ENCODE measurements around the gene NEXMIF.
"Not testable (repeated sequence)": the region's sequence is repeated elsewhere in the genome, so short reads cannot be mapped to it uniquely, and the experiment has no call there.

Gene NEXMIF

GRCh38 chrX:74925225-74926088, at the start of gene NEXMIF:
TSS of gene NEXMIF (minus strand) at chrX:74925452.
- Mint-ChIP-seq H3K4me1 (ENCODE audit: low read depth) (peaks cover 14% of the 10 kb centered on the region), H3K9me3 (no peaks in the 10 kb centered on the region), H3K27me3 (peaks cover 27% of the 10 kb centered on the region), H3K4me3 (peak within 1 kb of the TSS; percentile 83), H3K36me3 (ENCODE audit: low read depth) (no peaks in the 10 kb centered on the region), H3K27ac (peak within 1 kb of the TSS; percentile 58)

GRCh38 chrX:74961962-74962361, 36.7 kb upstream of the NEXMIF start:
- H3K36me3 Mint-ChIP-seq (ENCODE audit: low read depth); H3K4me1 Mint-ChIP-seq (ENCODE audit: low read depth); H3K27me3 Mint-ChIP-seq; H3K9me3 Mint-ChIP-seq; H3K4me3 Mint-ChIP-seq; H3K27ac Mint-ChIP-seq: not testable (repeated sequence)

GRCh38 chrX:74949717-74950116, 24.5 kb upstream of the NEXMIF start:
- Mint-ChIP-seq H3K27me3 (no peaks in the 10 kb centered on the region), H3K4me3 (no peak overlapping the region), H3K36me3 (ENCODE audit: low read depth) (no peaks in the 10 kb centered on the region), H3K9me3 (peaks cover 6% of the 10 kb centered on the region), H3K4me1 (ENCODE audit: low read depth) (no peaks in the 10 kb centered on the region), H3K27ac (no peak overlapping the region)

GRCh38 chrX:74940414-74940813, 15.2 kb upstream of the NEXMIF start:
- Mint-ChIP-seq H3K27me3 (no peaks in the 10 kb centered on the region), H3K36me3 (ENCODE audit: low read depth) (no peaks in the 10 kb centered on the region), H3K27ac (no peak overlapping the region), H3K4me1 (ENCODE audit: low read depth) (peaks cover 7% of the 10 kb centered on the region), H3K9me3 (no peaks in the 10 kb centered on the region), H3K4me3 (no peak overlapping the region)

- no peaks in the 10 kb centered on the region for H3K9me3 Mint-ChIP-seq
- no peak overlapping the region for H3K27ac Mint-ChIP-seq
- H3K4me3 Mint-ChIP-seq = no peak overlapping the region
- no peaks in the 10 kb centered on the region for H3K4me1 Mint-ChIP-seq (ENCODE audit: low read depth)
- H3K27me3 Mint-ChIP-seq = peaks cover 9% of the 10 kb centered on the region
- H3K36me3 Mint-ChIP-seq (ENCODE audit: low read depth) = no peaks in the 10 kb centered on the region
Observed at GRCh38 chrX:74931214-74931613, 6.0 kb upstream of the NEXMIF start.

GRCh38 chrX:74924449-74925224, 615 bp downstream of the NEXMIF start:
- no peaks in the 10 kb centered on the region for H3K36me3 Mint-ChIP-seq (ENCODE audit: low read depth)
- peak overlapping the region; percentile 83 for H3K4me3 Mint-ChIP-seq
- H3K27me3 Mint-ChIP-seq = peaks cover 27% of the 10 kb centered on the region
- peak overlapping the region; percentile 58 for H3K27ac Mint-ChIP-seq
- H3K9me3 Mint-ChIP-seq = no peaks in the 10 kb centered on the region
- H3K4me1 Mint-ChIP-seq (ENCODE audit: low read depth) = peaks cover 14% of the 10 kb centered on the region

GRCh38 chrX:74923942-74924448, 1.3 kb downstream of the NEXMIF start:
- no peaks in the 10 kb centered on the region for H3K9me3 Mint-ChIP-seq
- H3K27me3 Mint-ChIP-seq = peaks cover 27% of the 10 kb centered on the region
- peaks cover 14% of the 10 kb centered on the region for H3K4me1 Mint-ChIP-seq (ENCODE audit: low read depth)
- H3K27ac Mint-ChIP-seq = no peak overlapping the region
- no peaks in the 10 kb centered on the region for H3K36me3 Mint-ChIP-seq (ENCODE audit: low read depth)
- peak overlapping the region; percentile 71 for H3K4me3 Mint-ChIP-seq

- no peak overlapping the region for H3K27ac Mint-ChIP-seq
- H3K4me3 Mint-ChIP-seq = no peak overlapping the region
- H3K4me1 Mint-ChIP-seq (ENCODE audit: low read depth) = peaks cover 14% of the 10 kb centered on the region
- H3K9me3 Mint-ChIP-seq = no peaks in the 10 kb centered on the region
- H3K36me3 Mint-ChIP-seq (ENCODE audit: low read depth) = no peaks in the 10 kb centered on the region
- peaks cover 24% of the 10 kb centered on the region for H3K27me3 Mint-ChIP-seq
Observed at GRCh38 chrX:74922922-74923543, 2.2 kb downstream of the NEXMIF start.

GRCh38 chrX:74911494-74911893, 13.8 kb downstream of the NEXMIF start:
- H3K27me3 Mint-ChIP-seq = no peaks in the 10 kb centered on the region
- no peaks in the 10 kb centered on the region for H3K36me3 Mint-ChIP-seq (ENCODE audit: low read depth)
- H3K9me3 Mint-ChIP-seq = no peaks in the 10 kb centered on the region
- no peak overlapping the region for H3K4me3 Mint-ChIP-seq
- H3K27ac Mint-ChIP-seq = no peak overlapping the region
- H3K4me1 Mint-ChIP-seq (ENCODE audit: low read depth) = no peaks in the 10 kb centered on the region

GRCh38 chrX:74906417-74906816, 18.8 kb downstream of the NEXMIF start:
- Mint-ChIP-seq H3K9me3 (no peaks in the 10 kb centered on the region), H3K27me3 (no peaks in the 10 kb centered on the region), H3K36me3 (ENCODE audit: low read depth) (no peaks in the 10 kb centered on the region), H3K4me3 (no peak overlapping the region), H3K27ac (no peak overlapping the region), H3K4me1 (ENCODE audit: low read depth) (no peaks in the 10 kb centered on the region)

GRCh38 chrX:74902806-74903205, 22.4 kb downstream of the NEXMIF start:
- no peaks in the 10 kb centered on the region for H3K27me3 Mint-ChIP-seq
- H3K4me1 Mint-ChIP-seq (ENCODE audit: low read depth) = no peaks in the 10 kb centered on the region
- H3K4me3 Mint-ChIP-seq = no peak overlapping the region
- no peaks in the 10 kb centered on the region for H3K36me3 Mint-ChIP-seq (ENCODE audit: low read depth)
- H3K9me3 Mint-ChIP-seq = no peaks in the 10 kb centered on the region
- H3K27ac Mint-ChIP-seq = no peak overlapping the region

- H3K36me3 Mint-ChIP-seq (ENCODE audit: low read depth) = no peaks in the 10 kb centered on the region
- H3K27ac Mint-ChIP-seq = no peak overlapping the region
- H3K4me1 Mint-ChIP-seq (ENCODE audit: low read depth) = no peaks in the 10 kb centered on the region
- no peaks in the 10 kb centered on the region for H3K9me3 Mint-ChIP-seq
- no peak overlapping the region for H3K4me3 Mint-ChIP-seq
- peaks cover 4% of the 10 kb centered on the region for H3K27me3 Mint-ChIP-seq
Observed at GRCh38 chrX:74892561-74892960, 32.7 kb downstream of the NEXMIF start.

- no peaks in the 10 kb centered on the region for H3K4me1 Mint-ChIP-seq (ENCODE audit: low read depth)
- no peaks in the 10 kb centered on the region for H3K36me3 Mint-ChIP-seq (ENCODE audit: low read depth)
- peaks cover 4% of the 10 kb centered on the region for H3K27me3 Mint-ChIP-seq
- no peaks in the 10 kb centered on the region for H3K9me3 Mint-ChIP-seq
- H3K4me3 Mint-ChIP-seq = no peak overlapping the region
- H3K27ac Mint-ChIP-seq = no peak overlapping the region
Observed at GRCh38 chrX:74890676-74891430, 34.4 kb downstream of the NEXMIF start.

- H3K4me1 Mint-ChIP-seq (ENCODE audit: low read depth); H3K27ac Mint-ChIP-seq; H3K27me3 Mint-ChIP-seq; H3K9me3 Mint-ChIP-seq; H3K4me3 Mint-ChIP-seq; H3K36me3 Mint-ChIP-seq (ENCODE audit: low read depth): not testable (repeated sequence)
Observed at GRCh38 chrX:74882383-74882782, 42.9 kb downstream of the NEXMIF start.

All from stimulated activated naive CD8-positive, alpha-beta T cell treated with anti-CD3 and anti-CD28 coated beads, Interleukin-15, Interleukin-2, amounts not matched to agents 100 ng/mL and 50 ng/mL, for 24 hours (primary cell).